ENCODE data around the gene CCDC87. TPM values are rescaled to one million over a fixed set of nuclear protein-coding genes. Genes with fewer than 3 reads are reported as not detected.

CCDC87 gene
- total RNA-seq, 4 donors from 2014 or later = 0.35 to 0.38 TPM; not detected in 2

DNA sequence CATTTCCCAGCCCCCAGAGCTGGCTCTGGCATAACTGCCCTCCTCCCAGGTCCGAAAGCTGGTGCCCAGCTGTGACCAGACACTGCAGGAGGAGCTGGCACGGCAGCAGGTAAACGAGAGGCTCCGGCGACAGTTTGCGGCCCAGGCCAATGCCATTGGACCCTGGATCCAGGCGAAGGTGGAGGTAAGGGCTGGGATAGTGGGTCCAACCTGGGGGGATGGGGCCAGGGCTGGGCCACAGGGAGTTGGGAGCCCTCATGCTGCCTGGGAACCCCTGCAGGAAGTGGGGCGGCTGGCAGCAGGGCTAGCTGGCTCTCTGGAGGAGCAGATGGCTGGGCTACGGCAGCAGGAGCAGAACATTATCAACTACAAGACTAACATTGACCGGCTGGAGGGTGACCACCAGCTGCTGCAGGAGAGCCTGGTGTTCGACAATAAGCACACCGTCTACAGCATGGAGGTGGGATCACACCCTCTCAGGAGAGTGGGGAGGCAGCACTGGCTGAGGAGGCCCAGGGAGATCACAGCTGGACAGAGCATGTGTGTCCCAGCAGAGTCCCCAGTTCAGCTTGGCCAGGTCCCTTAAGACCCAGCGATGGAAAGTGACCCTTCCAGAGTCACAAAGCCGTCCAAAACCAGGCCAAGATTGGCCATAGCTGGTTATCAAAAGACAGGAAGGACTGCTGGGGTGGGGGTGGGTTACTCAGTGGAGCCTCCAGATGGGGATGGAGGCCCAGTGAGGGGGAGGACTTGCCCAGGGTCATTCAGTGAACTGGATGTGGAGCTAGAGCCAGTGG is 31.5 kb downstream of the CCDC87 start:
- no peaks in the 10 kb centered on the region for H3K36me3 ChIP-seq
- no peak for DNase-seq
- H3K4me3 ChIP-seq = no peak overlapping the region
- no peak overlapping the region for H3K27ac ChIP-seq
- no peaks in the 10 kb centered on the region for H3K27me3 ChIP-seq
- TF ChIP-seq, protein P1, sequence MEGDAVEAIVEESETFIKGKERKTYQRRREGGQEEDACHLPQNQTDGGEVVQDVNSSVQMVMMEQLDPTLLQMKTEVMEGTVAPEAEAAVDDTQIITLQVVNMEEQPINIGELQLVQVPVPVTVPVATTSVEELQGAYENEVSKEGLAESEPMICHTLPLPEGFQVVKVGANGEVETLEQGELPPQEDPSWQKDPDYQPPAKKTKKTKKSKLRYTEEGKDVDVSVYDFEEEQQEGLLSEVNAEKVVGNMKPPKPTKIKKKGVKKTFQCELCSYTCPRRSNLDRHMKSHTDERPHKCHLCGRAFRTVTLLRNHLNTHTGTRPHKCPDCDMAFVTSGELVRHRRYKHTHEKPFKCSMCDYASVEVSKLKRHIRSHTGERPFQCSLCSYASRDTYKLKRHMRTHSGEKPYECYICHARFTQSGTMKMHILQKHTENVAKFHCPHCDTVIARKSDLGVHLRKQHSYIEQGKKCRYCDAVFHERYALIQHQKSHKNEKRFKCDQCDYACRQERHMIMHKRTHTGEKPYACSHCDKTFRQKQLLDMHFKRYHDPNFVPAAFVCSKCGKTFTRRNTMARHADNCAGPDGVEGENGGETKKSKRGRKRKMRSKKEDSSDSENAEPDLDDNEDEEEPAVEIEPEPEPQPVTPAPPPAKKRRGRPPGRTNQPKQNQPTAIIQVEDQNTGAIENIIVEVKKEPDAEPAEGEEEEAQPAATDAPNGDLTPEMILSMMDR (IDR thresholded peaks at IDR 0.05) = no peak
- no peak for TF ChIP-seq POLR2A (IDR thresholded peaks at IDR 0.05)
- peaks cover 0 to 11% (median 2%) of the 10 kb centered on the region in 4 donors for H3K4me1 ChIP-seq
- H3K9me3 ChIP-seq = no peaks in the 10 kb centered on the region

DNA sequence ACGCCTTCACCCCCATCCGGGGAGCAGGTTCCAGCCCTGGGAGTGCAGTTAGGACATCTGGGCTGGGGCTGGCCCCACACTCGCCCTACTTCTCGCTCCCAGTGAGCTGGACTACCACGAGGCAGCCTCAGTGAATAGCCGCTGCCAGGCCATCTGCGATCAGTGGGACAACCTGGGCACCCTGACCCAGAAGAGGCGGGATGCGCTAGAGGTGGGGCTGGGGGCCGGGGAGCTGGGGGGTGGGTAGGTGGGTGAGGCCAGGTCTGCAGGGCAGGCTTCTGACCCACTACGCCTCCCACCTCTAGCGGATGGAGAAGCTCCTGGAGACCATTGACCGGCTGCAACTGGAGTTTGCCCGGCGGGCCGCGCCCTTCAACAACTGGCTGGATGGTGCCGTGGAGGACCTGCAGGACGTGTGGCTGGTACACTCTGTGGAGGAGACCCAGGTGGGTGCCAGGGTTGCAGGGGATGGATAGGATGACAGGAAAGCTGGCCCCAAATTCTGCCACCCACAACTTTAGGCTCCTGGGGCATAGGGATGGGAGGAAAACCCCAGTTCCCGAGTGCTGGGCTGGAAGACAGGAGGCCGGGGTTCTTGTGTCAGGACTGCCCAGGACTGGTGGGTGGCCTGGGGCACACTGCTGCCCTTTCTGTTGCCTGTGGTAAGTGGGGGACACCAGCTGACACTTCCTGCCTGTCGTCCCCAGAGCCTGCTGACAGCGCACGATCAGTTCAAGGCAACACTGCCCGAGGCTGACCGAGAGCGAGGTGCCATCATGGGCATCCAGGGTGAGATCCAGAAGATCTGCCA is 32.8 kb downstream of the CCDC87 start:
- no peaks in the 10 kb centered on the region for H3K27me3 ChIP-seq
- DNase-seq = no peak
- H3K27ac ChIP-seq = no peak overlapping the region
- H3K36me3 ChIP-seq = no peaks in the 10 kb centered on the region
- peaks cover 0 to 11% (median 2%) of the 10 kb centered on the region in 4 donors for H3K4me1 ChIP-seq
- TF ChIP-seq, protein P1 (IDR thresholded peaks at IDR 0.05) = no peak
- no peak for TF ChIP-seq POLR2A (IDR thresholded peaks at IDR 0.05)
- H3K9me3 ChIP-seq = no peaks in the 10 kb centered on the region
- H3K4me3 ChIP-seq = no peak overlapping the region

DNA sequence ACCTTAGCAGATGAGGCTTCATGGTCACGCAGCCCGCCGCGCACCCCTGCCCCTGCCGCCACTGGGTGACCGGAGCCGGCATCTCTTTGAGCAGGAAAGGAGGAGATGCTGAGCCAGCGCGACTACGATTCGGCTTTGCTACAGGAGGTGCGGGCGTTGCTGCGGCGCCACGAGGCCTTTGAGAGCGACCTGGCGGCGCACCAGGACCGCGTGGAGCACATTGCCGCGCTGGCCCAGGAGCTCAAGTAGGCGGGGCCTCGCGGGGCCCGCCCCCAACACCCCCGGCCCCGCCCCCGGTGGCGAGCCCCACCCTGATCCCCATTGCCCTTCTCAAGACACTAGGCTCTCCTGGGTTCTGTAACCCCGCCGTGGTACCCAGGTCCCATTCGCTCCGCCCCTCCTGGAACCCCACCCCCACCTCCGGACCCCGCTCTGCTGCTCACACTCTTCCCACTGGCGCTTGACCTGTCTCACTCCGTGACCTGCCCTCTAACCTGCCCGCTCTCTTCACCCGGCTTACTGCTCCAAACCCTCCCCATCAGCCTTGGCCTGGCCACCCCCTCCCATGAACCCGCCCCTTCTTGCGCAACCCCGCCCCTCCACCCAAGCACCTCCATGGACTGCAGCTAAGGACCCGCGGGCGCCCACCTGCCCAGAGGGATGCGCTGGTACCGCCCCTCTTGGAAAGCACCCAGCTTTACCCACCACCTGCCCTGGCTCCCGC is 33.6 kb downstream of the CCDC87 start:
- no peak overlapping the region for H3K27ac ChIP-seq
- H3K36me3 ChIP-seq = no peaks in the 10 kb centered on the region
- no peaks in the 10 kb centered on the region for H3K27me3 ChIP-seq
- peaks cover 0 to 11% (median 2%) of the 10 kb centered on the region in 4 donors for H3K4me1 ChIP-seq
- DNase-seq = no peak
- no peaks in the 10 kb centered on the region for H3K9me3 ChIP-seq
- peak overlapping the region in 1 of 4 donors; percentile 6 for H3K4me3 ChIP-seq
- TF ChIP-seq POLR2A (IDR thresholded peaks at IDR 0.05) = no peak
- TF ChIP-seq, protein P1 (IDR thresholded peaks at IDR 0.05) = no peak

DNA sequence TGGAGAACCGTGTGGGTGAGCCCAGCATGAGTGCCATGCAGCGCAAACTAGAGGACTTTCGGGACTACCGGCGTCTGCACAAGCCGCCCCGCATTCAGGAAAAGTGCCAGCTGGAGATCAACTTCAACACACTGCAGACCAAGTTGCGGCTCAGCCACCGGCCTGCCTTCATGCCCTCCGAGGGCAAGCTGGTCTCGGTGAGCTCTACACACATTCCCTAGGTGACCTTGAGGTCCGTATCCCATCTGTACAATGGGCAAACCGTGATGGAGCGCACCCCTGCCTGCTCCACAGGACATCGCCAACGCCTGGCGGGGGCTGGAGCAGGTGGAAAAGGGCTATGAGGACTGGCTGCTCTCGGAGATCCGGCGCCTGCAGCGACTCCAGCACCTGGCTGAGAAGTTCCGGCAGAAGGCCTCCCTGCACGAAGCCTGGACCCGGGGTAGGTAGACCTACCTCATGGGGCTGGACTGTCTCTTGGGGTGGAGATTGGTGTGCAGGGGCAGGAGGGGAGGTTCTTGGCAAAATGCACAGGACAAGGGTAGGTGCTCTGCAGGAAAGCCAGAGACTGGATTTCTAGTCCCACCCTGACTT is 35.0 kb downstream of the CCDC87 start:
- peaks cover 0 to 11% (median 2%) of the 10 kb centered on the region in 4 donors for H3K4me1 ChIP-seq
- H3K9me3 ChIP-seq = no peaks in the 10 kb centered on the region
- no peak for TF ChIP-seq POLR2A (IDR thresholded peaks at IDR 0.05)
- TF ChIP-seq, protein P1 (IDR thresholded peaks at IDR 0.05) = no peak
- H3K4me3 ChIP-seq = no peak overlapping the region
- H3K36me3 ChIP-seq = no peaks in the 10 kb centered on the region
- no peak for DNase-seq
- H3K27ac ChIP-seq = no peak overlapping the region
- no peaks in the 10 kb centered on the region for H3K27me3 ChIP-seq

DNA sequence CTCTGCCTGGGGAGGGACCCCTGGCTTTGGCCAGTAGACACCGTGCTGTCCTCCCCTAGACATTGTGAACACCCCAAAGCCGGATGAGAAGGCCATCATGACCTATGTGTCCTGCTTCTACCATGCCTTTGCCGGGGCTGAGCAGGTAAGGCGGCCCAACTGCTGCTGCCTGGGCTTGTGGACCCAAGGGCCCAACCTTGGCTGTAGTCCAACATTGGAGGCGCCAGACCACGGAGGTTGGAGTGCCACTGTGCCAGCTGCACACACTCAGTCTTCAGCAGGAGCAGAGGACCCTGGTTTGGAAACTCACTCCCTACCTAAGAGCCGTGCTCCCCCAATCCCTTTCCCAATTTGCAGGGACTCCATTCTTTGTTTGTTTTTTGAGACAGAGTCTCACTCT is 36.8 kb downstream of the CCDC87 start:
- Histone ChIP-seq H3K27ac (no peak overlapping the region), H3K36me3 (no peaks in the 10 kb centered on the region), H3K4me3 (no peak overlapping the region), H3K27me3 (no peaks in the 10 kb centered on the region), H3K4me1 (peaks cover 0 to 11% (median 2%) of the 10 kb centered on the region in 4 donors), H3K9me3 (no peaks in the 10 kb centered on the region)
- TF ChIP-seq, protein P1 (IDR thresholded peaks at IDR 0.05) = no peak
- TF ChIP-seq POLR2A (IDR thresholded peaks at IDR 0.05) = no peak
- DNase-seq = no peak

All from Peyer's patch (tissue), 4 donors.